Smooth muscle cell (in vitro differentiated cells): ENCODE results near the gene GDF10. TPM values are rescaled to one million over a fixed set of nuclear protein-coding genes. Genes with fewer than 3 reads are reported as not detected.

Experiments
- DNase-seq: peaks from one replicate; lab custom pipeline; 2025; ENCODE audit not compliant: unreplicated experiment; lab: John Stamatoyannopoulos, UW
- H2AFZ ChIP-seq: fragments of 200-600 bp; sonication (generic); 2 replicates; pipeline ENCODE4 v1.6.0; 2016; ENCODE audit warnings: antibody characterized with exemption, low read depth, mild to moderate bottlenecking
- H3F3A ChIP-seq: fragments of 200-600 bp; sonication (generic); 2 replicates; pipeline ENCODE4 v1.6.0; 2017; ENCODE audit warnings: antibody characterized with exemption, low read depth
- H3K27ac ChIP-seq: fragments of 200-600 bp; sonication (generic); 2 replicates; pipeline ENCODE4 v1.5.1; 2016; ENCODE audit warnings: low read depth, mild to moderate bottlenecking
- H3K27me3 ChIP-seq: fragments of 200-600 bp; sonication (generic); 2 replicates; pipeline ENCODE4 v1.6.1; 2016; ENCODE audit warnings: low read depth, mild to moderate bottlenecking
- H3K36me3 ChIP-seq: fragments of 200-600 bp; sonication (generic); 2 replicates; pipeline ENCODE4 v1.5.1; 2016; ENCODE audit warnings: low read depth
- H3K4me1 ChIP-seq: fragments of 200-600 bp; sonication (generic); 2 replicates; pipeline ENCODE4 v1.5.1; 2016; ENCODE audit warnings: low read depth
- H3K4me2 ChIP-seq: fragments of 200-600 bp; sonication (generic); 2 replicates; pipeline ENCODE4 v1.6.0; 2016; ENCODE audit warnings: mild to moderate bottlenecking
- H3K4me3 ChIP-seq: fragments of 200-600 bp; sonication (generic); 2 replicates; pipeline ENCODE4 v1.5.1; 2016; ENCODE audit warnings: mild to moderate bottlenecking
- H3K79me2 ChIP-seq: fragments of 200-600 bp; sonication (generic); 2 replicates; pipeline ENCODE4 v1.6.0; 2016; ENCODE audit warnings: low read depth, mild to moderate bottlenecking
- H3K9ac ChIP-seq: fragments of 200-600 bp; sonication (generic); 2 replicates; pipeline ENCODE4 v1.6.0; 2016; ENCODE audit warnings: low read depth
- H3K9me3 ChIP-seq: fragments of 200-600 bp; sonication (generic); replicated peaks from 2 replicates; pipeline ENCODE4 v1.5.1; 2016; ENCODE audit warnings: low read depth
- H4K20me1 ChIP-seq: fragments of 200-600 bp; sonication (generic); 2 replicates; pipeline ENCODE4 v1.6.0; 2016; ENCODE audit warnings: low read depth
- CTCF ChIP-seq: fragments of 200-600 bp; sonication (generic); IDR thresholded peaks from 2 replicates; pipeline ENCODE4 v1.5.1; 2017; ENCODE audit warnings: borderline replicate concordance, mild to moderate bottlenecking, antibody characterized with exemption; ENCODE audit not compliant: insufficient read depth, poor library complexity, severe bottlenecking
- WGBS: methylation state at CpG from one replicate; pipeline ENCODE4 v1.1.7; 2016; ENCODE audit warnings: low lambda C conversion rate; 5-methylcytosine and 5-hydroxymethylcytosine counted together
- polyA plus RNA-seq: library from polyadenylated mRNA; unstranded; fragments of >200 nt; fragmentation: Nextera tagmentation; extraction: Ambion mirVana; gene quantifications from 2 replicates; pipeline ENCODE4 v1.2.1, GENCODE V29; 2016
- total RNA-seq: library from RNA; depleted of rRNA; stranded (reverse); fragments of >200 nt; gene quantifications from 2 replicates; pipeline ENCODE4 v1.2.3, GENCODE V29; 2014

GDF10 gene
- total and polyA plus RNA-seq, 2 experiments from 2014 or later = 0.58 to 1.5 TPM

GRCh38 chr10:47305566-47305965 lies 5.6 kb downstream of the GDF10 start:
- H2AFZ ChIP-seq = no peak overlapping the region
- 76% methylated on average over 2 of the region's 2 CpGs for WGBS
- H3K27me3 ChIP-seq = peaks cover 42% of the 10 kb centered on the region
- H3K9me3 ChIP-seq = no peaks in the 10 kb centered on the region
- no peak overlapping the region for H3K4me2 ChIP-seq
- DNase-seq = no peak
- H4K20me1 ChIP-seq = no peaks in the 10 kb centered on the region
- H3K79me2 ChIP-seq = no peaks in the 10 kb centered on the region
- H3K36me3 ChIP-seq = no peaks in the 10 kb centered on the region
- no peak overlapping the region for H3K9ac ChIP-seq
- no peak for TF ChIP-seq CTCF
- no peak overlapping the region for H3K27ac ChIP-seq
- no peak overlapping the region for H3K4me3 ChIP-seq
- H3K4me1 ChIP-seq = peaks cover 2% of the 10 kb centered on the region
- no peaks in the 10 kb centered on the region for H3F3A ChIP-seq

- no peaks in the 10 kb centered on the region for H3K79me2 ChIP-seq
- WGBS = 79% methylated on average over 10 of the region's 10 CpGs
- TF ChIP-seq CTCF = no peak
Measured at GRCh38 chr10:47306387-47307210, 6.6 kb downstream of the GDF10 start.

GRCh38 chr10:47307381-47307780 lies 7.4 kb downstream of the GDF10 start:
- no peaks in the 10 kb centered on the region for H3K36me3 ChIP-seq
- H3K79me2 ChIP-seq = no peaks in the 10 kb centered on the region
- no peaks in the 10 kb centered on the region for H3F3A ChIP-seq
- DNase-seq = no peak
- H3K9ac ChIP-seq = no peak overlapping the region
- H4K20me1 ChIP-seq = no peaks in the 10 kb centered on the region
- H3K27ac ChIP-seq = no peak overlapping the region
- peaks cover 24% of the 10 kb centered on the region for H3K27me3 ChIP-seq
- H3K4me3 ChIP-seq = no peak overlapping the region
- no peak overlapping the region for H3K4me2 ChIP-seq
- H2AFZ ChIP-seq = no peak overlapping the region
- no peaks in the 10 kb centered on the region for H3K4me1 ChIP-seq
- whole genome bisulfite sequencing = 88% methylated on average over 3 of the region's 3 CpGs
- no peaks in the 10 kb centered on the region for H3K9me3 ChIP-seq
- TF ChIP-seq CTCF = no peak

More at GRCh38 chr10:47306387-47307210, 6.6 kb downstream of the GDF10 start:
- no peak overlapping the region for H3K4me3 ChIP-seq
- H3K9me3 ChIP-seq = no peaks in the 10 kb centered on the region
- no peak for DNase-seq
- no peaks in the 10 kb centered on the region for H3K36me3 ChIP-seq
- H3K27me3 ChIP-seq = peaks cover 32% of the 10 kb centered on the region
- no peak overlapping the region for H3K4me2 ChIP-seq
- H3K27ac ChIP-seq = no peak overlapping the region
- no peak overlapping the region for H2AFZ ChIP-seq
- no peak overlapping the region for H3K9ac ChIP-seq
- H4K20me1 ChIP-seq = no peaks in the 10 kb centered on the region
- no peaks in the 10 kb centered on the region for H3K4me1 ChIP-seq
- no peaks in the 10 kb centered on the region for H3F3A ChIP-seq

GRCh38 chr10:47308775-47309174 lies 8.8 kb downstream of the GDF10 start:
- H3K4me3 ChIP-seq = no peak overlapping the region
- WGBS = 90% methylated on average over 9 of the region's 9 CpGs
- H4K20me1 ChIP-seq = no peaks in the 10 kb centered on the region
- H2AFZ ChIP-seq = no peak overlapping the region
- DNase-seq = no peak
- no peaks in the 10 kb centered on the region for H3K79me2 ChIP-seq
- no peaks in the 10 kb centered on the region for H3K9me3 ChIP-seq
- no peaks in the 10 kb centered on the region for H3F3A ChIP-seq
- no peak for TF ChIP-seq CTCF
- no peak overlapping the region for H3K27ac ChIP-seq
- no peaks in the 10 kb centered on the region for H3K4me1 ChIP-seq
- no peak overlapping the region for H3K4me2 ChIP-seq
- peaks cover 10% of the 10 kb centered on the region for H3K27me3 ChIP-seq
- H3K9ac ChIP-seq = no peak overlapping the region
- H3K36me3 ChIP-seq = no peaks in the 10 kb centered on the region
